ENCODE data around the gene WSCD2. TPM values are rescaled to one million over a fixed set of nuclear protein-coding genes. Genes with fewer than 3 reads are reported as not detected.

WSCD2 gene
- total RNA-seq, 1 experiment from 2014 or later: not detected

DNA sequence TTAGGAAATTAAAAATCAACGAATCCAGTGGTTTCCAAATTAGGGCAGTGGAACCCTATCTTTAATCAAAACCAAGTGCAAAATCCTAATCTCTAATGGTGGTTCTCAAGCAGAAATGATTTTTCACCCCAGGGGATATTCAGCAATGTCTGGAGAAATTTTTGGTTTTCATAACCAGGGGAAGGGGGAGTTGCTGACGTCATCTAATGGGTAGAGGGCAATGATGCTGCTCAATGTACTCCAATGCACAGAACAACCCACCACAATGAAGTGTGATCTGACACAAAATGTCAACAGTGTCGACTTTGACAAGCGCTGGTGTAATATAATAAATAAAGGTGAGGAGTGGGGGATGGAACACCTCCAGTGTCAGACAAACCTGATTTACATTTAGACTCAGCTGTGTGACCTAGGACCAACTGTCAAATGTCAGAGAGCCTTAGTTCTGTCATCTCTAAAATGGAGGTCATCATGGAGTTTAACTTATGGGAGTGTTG, 128.6 kb downstream of the WSCD2 start:
- Mint-ChIP-seq H3K36me3 (ENCODE audit: insufficient read depth, unreplicated experiment) (no peaks in the 10 kb centered on the region), H3K4me3 (ENCODE audit: unreplicated experiment) (no peak overlapping the region), H3K4me1 (ENCODE audit: low read depth, unreplicated experiment) (peaks cover 10% of the 10 kb centered on the region), H3K27me3 (ENCODE audit: insufficient read depth, unreplicated experiment) (peaks cover 20% of the 10 kb centered on the region), H3K9me3 (ENCODE audit: unreplicated experiment) (peaks cover 16% of the 10 kb centered on the region), H3K27ac (ENCODE audit: unreplicated experiment) (no peak overlapping the region)
- intact Hi-C loops (cut with micrococcal nuclease; ENCODE audit: unreplicated experiment): no loop called here
- Histone ChIP-seq H3K27me3 (replicated peaks; ENCODE audit: control insufficient read depth, insufficient read depth, low read length) (no peaks in the 10 kb centered on the region; the same call in 1 of the 2 replicates), H3K4me3 (ENCODE audit: low read depth, low read length) (no peak overlapping the region), H3K4me1 (no peaks in the 10 kb centered on the region), H3K36me3 (ENCODE audit: control insufficient read depth, insufficient read depth, low read length) (no peaks in the 10 kb centered on the region), H3K9me3 (peaks cover 11% of the 10 kb centered on the region; the same call in 1 of the 2 replicates)
- TF ChIP-seq, protein P1, sequence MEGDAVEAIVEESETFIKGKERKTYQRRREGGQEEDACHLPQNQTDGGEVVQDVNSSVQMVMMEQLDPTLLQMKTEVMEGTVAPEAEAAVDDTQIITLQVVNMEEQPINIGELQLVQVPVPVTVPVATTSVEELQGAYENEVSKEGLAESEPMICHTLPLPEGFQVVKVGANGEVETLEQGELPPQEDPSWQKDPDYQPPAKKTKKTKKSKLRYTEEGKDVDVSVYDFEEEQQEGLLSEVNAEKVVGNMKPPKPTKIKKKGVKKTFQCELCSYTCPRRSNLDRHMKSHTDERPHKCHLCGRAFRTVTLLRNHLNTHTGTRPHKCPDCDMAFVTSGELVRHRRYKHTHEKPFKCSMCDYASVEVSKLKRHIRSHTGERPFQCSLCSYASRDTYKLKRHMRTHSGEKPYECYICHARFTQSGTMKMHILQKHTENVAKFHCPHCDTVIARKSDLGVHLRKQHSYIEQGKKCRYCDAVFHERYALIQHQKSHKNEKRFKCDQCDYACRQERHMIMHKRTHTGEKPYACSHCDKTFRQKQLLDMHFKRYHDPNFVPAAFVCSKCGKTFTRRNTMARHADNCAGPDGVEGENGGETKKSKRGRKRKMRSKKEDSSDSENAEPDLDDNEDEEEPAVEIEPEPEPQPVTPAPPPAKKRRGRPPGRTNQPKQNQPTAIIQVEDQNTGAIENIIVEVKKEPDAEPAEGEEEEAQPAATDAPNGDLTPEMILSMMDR (IDR thresholded peaks at IDR 0.05; ENCODE audit: insufficient read depth in 1 of 2, low read depth in 1 of 2, low read length in 1 of 2, severe bottlenecking in 1 of 2, unreplicated experiment in 1 of 2): no peak
- BruUV-seq (replicated peaks): no TSS peak
- ChIA-PET CTCF (no interaction called here), POLR2A (no interaction called here)
- DNase-seq: no peak

DNA sequence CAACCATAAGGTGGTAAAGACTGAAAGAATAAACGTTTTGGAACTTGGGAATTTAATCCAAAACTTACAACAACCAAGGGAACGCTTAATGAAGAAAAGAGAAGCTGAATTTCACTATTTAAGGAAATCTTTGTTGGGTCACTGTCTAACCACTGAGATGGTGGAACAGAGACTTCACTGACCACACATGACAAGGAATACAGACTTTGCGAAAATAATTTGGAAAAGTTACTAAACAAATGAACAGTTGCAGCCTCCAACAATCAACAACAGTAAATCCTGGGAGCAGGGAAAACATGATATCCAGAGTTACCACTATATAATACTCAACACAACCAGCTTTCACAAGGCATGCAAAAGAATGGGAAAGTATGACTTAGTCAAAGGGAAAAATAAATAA, 131.0 kb downstream of the WSCD2 start:
- Histone ChIP-seq H3K4me1 (no peaks in the 10 kb centered on the region), H3K36me3 (ENCODE audit: control insufficient read depth, insufficient read depth, low read length) (no peaks in the 10 kb centered on the region), H3K27me3 (replicated peaks; ENCODE audit: control insufficient read depth, insufficient read depth, low read length) (no peaks in the 10 kb centered on the region), H3K4me3 (ENCODE audit: low read depth, low read length) (no peak overlapping the region), H3K9me3 (peaks cover 11% of the 10 kb centered on the region; the same call in 1 of the 2 replicates)
- BruUV-seq (replicated peaks): no TSS peak
- H3K36me3 Mint-ChIP-seq (ENCODE audit: insufficient read depth, unreplicated experiment): no peaks in the 10 kb centered on the region
- TF ChIP-seq, protein P1 (IDR thresholded peaks at IDR 0.05; ENCODE audit: insufficient read depth in 1 of 2, low read depth in 1 of 2, low read length in 1 of 2, severe bottlenecking in 1 of 2, unreplicated experiment in 1 of 2): no peak
- ChIA-PET POLR2A (no interaction called here), CTCF (no interaction called here)
- no peak for DNase-seq
- H3K9me3 Mint-ChIP-seq (ENCODE audit: unreplicated experiment): peaks cover 16% of the 10 kb centered on the region
- H3K27me3 Mint-ChIP-seq (ENCODE audit: insufficient read depth, unreplicated experiment): peaks cover 17% of the 10 kb centered on the region
- peaks cover under 1% of the 10 kb centered on the region for H3K4me1 Mint-ChIP-seq (ENCODE audit: low read depth, unreplicated experiment)
- H3K27ac Mint-ChIP-seq (ENCODE audit: unreplicated experiment): no peak overlapping the region
- intact Hi-C loops (cut with micrococcal nuclease; ENCODE audit: unreplicated experiment): no loop called here
- H3K4me3 Mint-ChIP-seq (ENCODE audit: unreplicated experiment): no peak overlapping the region

DNA sequence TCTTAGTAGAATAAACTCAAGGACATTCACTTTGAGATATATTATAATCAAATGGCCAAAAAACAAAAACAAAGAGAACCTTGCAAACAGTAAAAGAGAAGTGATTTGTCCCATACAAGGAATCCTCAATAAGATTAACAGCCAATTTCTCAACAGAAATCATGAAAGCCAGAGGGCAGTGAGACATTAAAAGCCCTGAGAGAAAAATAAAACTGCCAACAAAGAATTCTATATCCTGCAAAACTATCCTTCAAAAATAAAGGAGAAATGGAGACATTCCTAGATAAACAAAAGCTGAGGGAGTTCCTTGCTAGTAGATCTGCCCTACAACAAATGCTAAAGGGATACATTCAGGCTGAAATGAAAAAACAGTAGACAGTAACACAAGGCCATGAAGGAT, 131.9 kb downstream of the WSCD2 start:
- Histone ChIP-seq H3K36me3 (ENCODE audit: control insufficient read depth, insufficient read depth, low read length) (no peaks in the 10 kb centered on the region), H3K4me3 (ENCODE audit: low read depth, low read length) (no peak overlapping the region), H3K4me1 (no peaks in the 10 kb centered on the region), H3K9me3 (peaks cover 11% of the 10 kb centered on the region; the same call in 1 of the 2 replicates), H3K27me3 (replicated peaks; ENCODE audit: control insufficient read depth, insufficient read depth, low read length) (no peaks in the 10 kb centered on the region)
- H3K27me3 Mint-ChIP-seq (ENCODE audit: insufficient read depth, unreplicated experiment): peaks cover 18% of the 10 kb centered on the region
- TF ChIP-seq, protein P1 (IDR thresholded peaks at IDR 0.05; ENCODE audit: insufficient read depth in 1 of 2, low read depth in 1 of 2, low read length in 1 of 2, severe bottlenecking in 1 of 2, unreplicated experiment in 1 of 2): no peak
- H3K9me3 Mint-ChIP-seq (ENCODE audit: unreplicated experiment): peaks cover 16% of the 10 kb centered on the region
- POLR2A ChIA-PET: no interaction called here
- no peaks in the 10 kb centered on the region for H3K4me1 Mint-ChIP-seq (ENCODE audit: low read depth, unreplicated experiment)
- no TSS peak for BruUV-seq (replicated peaks)
- H3K27ac Mint-ChIP-seq (ENCODE audit: unreplicated experiment): no peak overlapping the region
- no peaks in the 10 kb centered on the region for H3K36me3 Mint-ChIP-seq (ENCODE audit: insufficient read depth, unreplicated experiment)
- CTCF ChIA-PET: interaction anchor here (0.6 kb wide), 1 partner anchor 1936 kb away, joined by 10 read pairs; no protein-coding TSS in a partner anchor
- no peak for DNase-seq
- intact Hi-C loops (cut with micrococcal nuclease; ENCODE audit: unreplicated experiment): no loop called here
- H3K4me3 Mint-ChIP-seq (ENCODE audit: unreplicated experiment): no peak overlapping the region
